Endodermal cell (in vitro differentiated cells): ENCODE data around the gene TTLL5. TPM values are rescaled to one million over a fixed set of nuclear protein-coding genes. Genes with fewer than 3 reads are reported as not detected.

ENCODE experiments used
- DNase-seq: peaks from one replicate; pipeline ENCODE4 v3.0.0-alpha.2; 2017
- H3K27ac ChIP-seq: 2 replicates; pipeline ENCODE4 v1.5.1; 2013; ENCODE audit warnings: mild to moderate bottlenecking, low read depth, low read length, moderate library complexity
- H3K27me3 ChIP-seq: 2 replicates; pipeline ENCODE4 v1.6.1; 2013; ENCODE audit warnings: mild to moderate bottlenecking, low read length, moderate library complexity; ENCODE audit not compliant: insufficient read depth, control insufficient read depth, poor library complexity, severe bottlenecking
- H3K36me3 ChIP-seq: 2 replicates; pipeline ENCODE4 v1.7.0; 2013; ENCODE audit warnings: mild to moderate bottlenecking, low read length, moderate library complexity; ENCODE audit not compliant: control insufficient read depth, insufficient read depth
- H3K4me1 ChIP-seq: one replicate; pipeline ENCODE4 v1.7.0; 2013; ENCODE audit warnings: low read length; ENCODE audit not compliant: control insufficient read depth, insufficient read depth
- H3K4me3 ChIP-seq: 2 replicates; pipeline ENCODE4 v1.5.1; 2013; ENCODE audit warnings: mild to moderate bottlenecking, low read length, moderate library complexity
- H3K9ac ChIP-seq: 2 replicates; pipeline ENCODE4 v1.6.1; 2013; ENCODE audit warnings: mild to moderate bottlenecking, low read length, moderate library complexity; ENCODE audit not compliant: poor library complexity, severe bottlenecking; ENCODE audit errors: extremely low read depth
- H3K9me3 ChIP-seq: 2 replicates; pipeline ENCODE4 v1.6.1; 2013; ENCODE audit warnings: mild to moderate bottlenecking, low read length, moderate library complexity; ENCODE audit not compliant: control insufficient read depth
- H3K27ac Mint-ChIP-seq: 2 replicates; pipeline ENCODE4 v1.8.0; 2020; ENCODE audit warnings: mixed read lengths
- H3K27me3 Mint-ChIP-seq: 2 replicates; pipeline ENCODE4 v1.8.0; 2021; ENCODE audit warnings: mild to moderate bottlenecking, mixed read lengths; ENCODE audit not compliant: insufficient read depth
- H3K36me3 Mint-ChIP-seq: 2 replicates; pipeline ENCODE4 v1.8.0; 2020; ENCODE audit warnings: low read depth, mixed read lengths
- H3K4me1 Mint-ChIP-seq: 2 replicates; pipeline ENCODE4 v1.8.0; 2020; ENCODE audit warnings: mixed read lengths
- H3K4me3 Mint-ChIP-seq: 2 replicates; pipeline ENCODE4 v1.8.0; 2020; ENCODE audit warnings: mild to moderate bottlenecking, moderate library complexity, mixed read lengths
- H3K9me3 Mint-ChIP-seq: 2 replicates; pipeline ENCODE4 v1.8.0; 2020; ENCODE audit warnings: mild to moderate bottlenecking, mixed read lengths
- CTCF ChIP-seq: fragments of 200-600 bp; sonication (generic); conservative IDR thresholded peaks from 2 replicates; pipeline ENCODE4 v1.5.0; 2021; ENCODE audit warnings: antibody characterized with exemption, mild to moderate bottlenecking
- WGBS, 2 experiments: methylation state at CpG; one replicate each; pipeline versions ENCODE4 v1.1.5 to v1.1.7; 2013; ENCODE audit warnings: missing lambda C conversion rate in 2 of 2, mixed read lengths in 1 of 2; ENCODE audit not compliant: insufficient coverage in 1 of 2, insufficient read length in 1 of 2; 5-methylcytosine and 5-hydroxymethylcytosine counted together
- total RNA-seq, 2 donors: library from RNA; stranded (reverse); fragmentation: NEBNext Ultra II Directional in 1 of 2; extraction: Animal tissue kit (Norgen Biotek cat#: 25700) in 1 of 2; gene quantifications; 2 replicates in 1 of 2; 3 replicates in 1 of 2; pipeline ENCODE4 v1.2.1, GENCODE V29; 2021

Gene TTLL5
- total RNA-seq, 2 donors from 2014 or later, result 50.5 to 54.2 TPM

GRCh38 chr14:75672605-75673192, 11.7 kb downstream of the TTLL5 start:
- Histone ChIP-seq H3K27ac (no peak overlapping the region), H3K36me3 (peaks cover 49% of the 10 kb centered on the region), H3K9ac (no peak overlapping the region), H3K27me3 (no peaks in the 10 kb centered on the region), H3K4me1 (no peaks in the 10 kb centered on the region), H3K4me3 (no peak overlapping the region), H3K9me3 (no peaks in the 10 kb centered on the region)
- Mint-ChIP-seq H3K27ac (no peak overlapping the region), H3K4me3 (no peak overlapping the region), H3K27me3 (no peaks in the 10 kb centered on the region), H3K36me3 (peaks cover 40% of the 10 kb centered on the region), H3K9me3 (peaks cover 4% of the 10 kb centered on the region), H3K4me1 (peaks cover 6% of the 10 kb centered on the region)
- TF ChIP-seq CTCF, result no peak
- WGBS, 2 experiments, result 87% methylated on average over 1 of the region's 1 CpG; no CpG with 5 or more reads in 1 of the 2 experiments
- DNase-seq, result no peak

GRCh38 chr14:75673345-75674035, 12.4 kb downstream of the TTLL5 start:
- Histone ChIP-seq H3K9me3 (no peaks in the 10 kb centered on the region), H3K9ac (no peak overlapping the region), H3K4me3 (no peak overlapping the region), H3K4me1 (no peaks in the 10 kb centered on the region), H3K36me3 (peaks cover 48% of the 10 kb centered on the region), H3K27me3 (no peaks in the 10 kb centered on the region), H3K27ac (no peak overlapping the region)
- TF ChIP-seq CTCF, result no peak
- H3K27me3 Mint-ChIP-seq, result no peaks in the 10 kb centered on the region
- no peak for DNase-seq
- peaks cover 43% of the 10 kb centered on the region for H3K36me3 Mint-ChIP-seq
- no peak overlapping the region for H3K4me3 Mint-ChIP-seq
- peaks cover 4% of the 10 kb centered on the region for H3K9me3 Mint-ChIP-seq
- H3K27ac Mint-ChIP-seq, result no peak overlapping the region
- 94 to 100% methylated on average over 2 to 3 of the region's 4 CpGs for WGBS, 2 experiments
- H3K4me1 Mint-ChIP-seq, result peaks cover 6% of the 10 kb centered on the region

GRCh38 chr14:75675265-75675960, 14.4 kb downstream of the TTLL5 start:
- peaks cover 33% of the 10 kb centered on the region for H3K36me3 ChIP-seq
- H3K9me3 ChIP-seq, result no peaks in the 10 kb centered on the region
- no peak overlapping the region for H3K27ac ChIP-seq
- peaks cover 5% of the 10 kb centered on the region for H3K27me3 Mint-ChIP-seq
- 86 to 100% methylated on average over 1 to 2 of the region's 2 CpGs for WGBS, 2 experiments
- TF ChIP-seq CTCF, result peak; percentile 76
- H3K9ac ChIP-seq, result no peak overlapping the region
- H3K4me3 Mint-ChIP-seq, result no peak overlapping the region
- peaks cover 12% of the 10 kb centered on the region for H3K4me1 Mint-ChIP-seq
- peaks cover 42% of the 10 kb centered on the region for H3K36me3 Mint-ChIP-seq
- H3K4me1 ChIP-seq, result no peaks in the 10 kb centered on the region
- H3K27ac Mint-ChIP-seq, result no peak overlapping the region
- peaks cover 4% of the 10 kb centered on the region for H3K9me3 Mint-ChIP-seq
- peaks cover 8% of the 10 kb centered on the region for H3K27me3 ChIP-seq
- H3K4me3 ChIP-seq, result no peak overlapping the region
- peak; percentile 49 for DNase-seq
